Prostate gland (tissue), 2 donors: ENCODE data around the gene TNNC1.

ENCODE experiments used
- POLR2A ChIP-seq: fragments of 450-650 bp; IDR thresholded peaks from one replicate; pipeline ENCODE4 v1.6.1; 2016; ENCODE audit warnings: antibody characterized with exemption, mild to moderate bottlenecking
- TF ChIP-seq, protein P1 (sequence below), 4 experiments: fragments of 200-600 bp in 2 of 4; fragments of 450-650 bp in 2 of 4; sonication (generic) in 2 of 4; IDR thresholded peaks; 1 replicate in 3 of 4; 2 replicates in 1 of 4; pipeline ENCODE4 v1.5.1; 2016 to 2019; ENCODE audit warnings: antibody characterized with exemption in 4 of 4, mild to moderate bottlenecking in 2 of 4, moderate library complexity in 2 of 4

DNA sequence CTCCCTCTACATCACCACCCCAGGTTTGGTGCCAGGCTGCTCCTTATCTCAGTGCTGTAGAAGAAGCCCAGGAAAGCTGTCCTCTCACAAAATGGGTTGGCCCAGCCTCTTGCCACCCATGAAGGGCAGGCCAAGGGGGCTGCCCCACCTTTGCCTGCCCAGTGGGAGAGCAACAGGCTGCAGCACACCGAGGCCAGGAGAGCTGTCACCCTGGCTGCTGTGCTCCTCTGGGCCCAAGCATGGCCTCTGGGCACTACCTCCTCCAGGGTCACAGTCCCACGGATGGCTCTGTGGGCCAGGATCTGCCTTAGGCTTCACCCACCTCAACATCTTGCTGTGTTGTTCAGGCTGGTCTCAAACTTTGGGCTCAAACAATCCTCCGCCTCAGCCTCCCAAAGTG, 34.9 kb upstream of the TNNC1 start:
- TF ChIP-seq, protein P1, sequence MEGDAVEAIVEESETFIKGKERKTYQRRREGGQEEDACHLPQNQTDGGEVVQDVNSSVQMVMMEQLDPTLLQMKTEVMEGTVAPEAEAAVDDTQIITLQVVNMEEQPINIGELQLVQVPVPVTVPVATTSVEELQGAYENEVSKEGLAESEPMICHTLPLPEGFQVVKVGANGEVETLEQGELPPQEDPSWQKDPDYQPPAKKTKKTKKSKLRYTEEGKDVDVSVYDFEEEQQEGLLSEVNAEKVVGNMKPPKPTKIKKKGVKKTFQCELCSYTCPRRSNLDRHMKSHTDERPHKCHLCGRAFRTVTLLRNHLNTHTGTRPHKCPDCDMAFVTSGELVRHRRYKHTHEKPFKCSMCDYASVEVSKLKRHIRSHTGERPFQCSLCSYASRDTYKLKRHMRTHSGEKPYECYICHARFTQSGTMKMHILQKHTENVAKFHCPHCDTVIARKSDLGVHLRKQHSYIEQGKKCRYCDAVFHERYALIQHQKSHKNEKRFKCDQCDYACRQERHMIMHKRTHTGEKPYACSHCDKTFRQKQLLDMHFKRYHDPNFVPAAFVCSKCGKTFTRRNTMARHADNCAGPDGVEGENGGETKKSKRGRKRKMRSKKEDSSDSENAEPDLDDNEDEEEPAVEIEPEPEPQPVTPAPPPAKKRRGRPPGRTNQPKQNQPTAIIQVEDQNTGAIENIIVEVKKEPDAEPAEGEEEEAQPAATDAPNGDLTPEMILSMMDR (IDR thresholded peaks at IDR 0.05), result no peak
- no peak for TF ChIP-seq POLR2A
